Stomach (tissue), 4 donors: ENCODE data around the gene ASMT.
"Not testable (repeated sequence)": the region's sequence is repeated elsewhere in the genome, so short reads cannot be mapped to it uniquely, and the experiment has no call there.

Source experiments
- POLR2AphosphoS5 ChIP-seq, 3 donors: sonication (generic); formaldehyde crosslinking; IDR thresholded peaks; one replicate each; pipeline ENCODE4 v1.6.1; 2016; ENCODE audit warnings: antibody characterized with exemption in 3 of 3
- TF ChIP-seq, protein P1 (sequence below), 7 experiments: fragments of 450-650 bp in 4 of 7; fragments of 200-600 bp in 3 of 7; sonication (generic) in 3 of 7; IDR thresholded peaks; one replicate each; pipeline ENCODE4 v1.5.1; 2016 to 2019; ENCODE audit warnings: antibody characterized with exemption in 7 of 7, control low read depth in 2 of 7, mild to moderate bottlenecking in 1 of 7

DNA sequence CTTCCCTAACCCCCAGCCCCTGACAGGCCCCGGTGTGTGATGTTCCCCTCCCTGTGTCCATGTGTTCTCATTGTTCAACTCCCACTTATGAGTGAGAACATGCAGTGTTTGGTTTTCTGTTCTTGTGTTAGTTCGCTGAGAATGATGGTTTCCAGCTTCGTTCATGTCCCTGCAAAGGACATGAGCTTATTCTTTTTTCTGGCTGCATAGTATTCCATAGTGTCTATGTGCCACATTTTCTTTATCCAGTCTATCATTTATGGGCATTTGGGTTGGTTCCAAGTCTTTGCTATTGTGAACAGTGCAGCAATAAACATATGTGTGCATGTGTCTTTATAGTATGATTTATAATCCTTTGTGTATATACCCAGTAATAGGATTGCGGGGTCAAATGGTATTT is 67.6 kb downstream of the ASMT start:
- TF ChIP-seq POLR2AphosphoS5 (IDR thresholded peaks at IDR 0.05): not testable (repeated sequence)
- TF ChIP-seq, protein P1, sequence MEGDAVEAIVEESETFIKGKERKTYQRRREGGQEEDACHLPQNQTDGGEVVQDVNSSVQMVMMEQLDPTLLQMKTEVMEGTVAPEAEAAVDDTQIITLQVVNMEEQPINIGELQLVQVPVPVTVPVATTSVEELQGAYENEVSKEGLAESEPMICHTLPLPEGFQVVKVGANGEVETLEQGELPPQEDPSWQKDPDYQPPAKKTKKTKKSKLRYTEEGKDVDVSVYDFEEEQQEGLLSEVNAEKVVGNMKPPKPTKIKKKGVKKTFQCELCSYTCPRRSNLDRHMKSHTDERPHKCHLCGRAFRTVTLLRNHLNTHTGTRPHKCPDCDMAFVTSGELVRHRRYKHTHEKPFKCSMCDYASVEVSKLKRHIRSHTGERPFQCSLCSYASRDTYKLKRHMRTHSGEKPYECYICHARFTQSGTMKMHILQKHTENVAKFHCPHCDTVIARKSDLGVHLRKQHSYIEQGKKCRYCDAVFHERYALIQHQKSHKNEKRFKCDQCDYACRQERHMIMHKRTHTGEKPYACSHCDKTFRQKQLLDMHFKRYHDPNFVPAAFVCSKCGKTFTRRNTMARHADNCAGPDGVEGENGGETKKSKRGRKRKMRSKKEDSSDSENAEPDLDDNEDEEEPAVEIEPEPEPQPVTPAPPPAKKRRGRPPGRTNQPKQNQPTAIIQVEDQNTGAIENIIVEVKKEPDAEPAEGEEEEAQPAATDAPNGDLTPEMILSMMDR (IDR thresholded peaks at IDR 0.05): not testable (repeated sequence)
